HCT116 (cell line): ENCODE measurements around the gene MT4. TPM values are rescaled to one million over a fixed set of nuclear protein-coding genes. Genes with fewer than 3 reads are reported as not detected.

Source experiments
- ATAC-seq: fragments of 200-7000 bp; cut with Tn5 transposase; 2 replicates; pipeline ENCODE4 v1.9.1; 2020; ENCODE audit warnings: mild to moderate bottlenecking, moderate library complexity
- BruUV-seq: library from RNA; stranded (reverse); fragments of 400-500 nt; replicated peaks from 2 replicates; lab custom pipeline; 2021; lab: Mats Ljungman, UMichigan
- CTCF ChIA-PET: fragments of 300-600 bp; sonication (Branson Sonifier 250); formaldehyde crosslinking; loops from one replicate; lab custom pipeline; 2021; ENCODE audit warnings: antibody characterized with exemption; lab: Charles Lee
- POLR2A ChIA-PET: fragments of 300-600, 350-600 bp; sonication (Branson Sonifier 250); formaldehyde crosslinking; loops from one replicate; lab custom pipeline; 2021; ENCODE audit warnings: antibody characterized with exemption; lab: Charles Lee
- RAD21 ChIA-PET, 2 experiments: fragments of 300-600 bp; sonication (Branson Sonifier 250); formaldehyde crosslinking; loops; one replicate each; lab custom pipeline; 2023; ENCODE audit warnings: low total read pairs in 2 of 2; ENCODE audit not compliant: uncharacterized antibody in 2 of 2, unreplicated experiment in 2 of 2, low non-redundant PET in 1 of 2; lab: Charles Lee
- DNase-seq: peaks from one replicate; pipeline ENCODE4 v3.0.0-alpha.2; 2010; ENCODE audit warnings: low read depth, low spot score
- H2AFZ ChIP-seq: fragments of 200-600 bp; shearing (Covaris generic), sonication (generic); 2 replicates; pipeline ENCODE4 v1.6.1; 2017; ENCODE audit warnings: low read depth, mixed run types, mixed read lengths, antibody characterized with exemption, low read length; ENCODE audit not compliant: poor library complexity, severe bottlenecking
- H3K27ac ChIP-seq: 2 replicates; pipeline ENCODE4 v1.5.1; 2012; ENCODE audit warnings: low read depth, low read length
- H3K27me3 ChIP-seq: fragments of 200-600 bp; sonication (generic); 2 replicates; pipeline ENCODE4 v1.6.1; 2016; ENCODE audit warnings: mixed run types, low read length, mixed read lengths; ENCODE audit not compliant: insufficient read depth
- H3K36me3 ChIP-seq, 2 experiments: fragments of 200-500 bp in 1 of 2; fragments of 200-600 bp in 1 of 2; sonication (Bioruptor generic) in 1 of 2; sonication (generic) in 1 of 2; 2 replicates each; pipeline versions ENCODE4 v1.5.1 to v1.6.1; 2014 to 2016; ENCODE audit warnings: low read length in 2 of 2, inconsistent platforms in 1 of 2, mixed read lengths in 1 of 2, mixed run types in 1 of 2; ENCODE audit not compliant: insufficient read depth in 2 of 2, control insufficient read depth in 1 of 2
- H3K4me1 ChIP-seq, 2 experiments: fragments of 200-600 bp in 1 of 2; sonication (generic) in 1 of 2; 2 replicates each; pipeline versions ENCODE4 v1.5.1 to v1.6.1; 2012 to 2017; ENCODE audit warnings: low read length in 2 of 2, inconsistent platforms in 1 of 2, mild to moderate bottlenecking in 1 of 2, mixed read lengths in 1 of 2, mixed run types in 1 of 2, moderate library complexity in 1 of 2; ENCODE audit not compliant: insufficient read depth in 2 of 2, control insufficient read depth in 1 of 2
- H3K4me2 ChIP-seq: fragments of 200-600 bp; sonication (generic); 2 replicates; pipeline ENCODE4 v1.6.1; 2017; ENCODE audit warnings: mixed run types, low read length, mixed read lengths
- H3K4me3 ChIP-seq, 2 experiments: fragments of 200-600 bp in 1 of 2; sonication (generic) in 1 of 2; replicated peaks in 1 of 2; 2 replicates each; pipeline ENCODE4 v1.5.1; 2011 to 2016; ENCODE audit warnings: low read length in 2 of 2, control low read depth in 1 of 2, low read depth in 1 of 2, mild to moderate bottlenecking in 1 of 2, mixed read lengths in 1 of 2, mixed run types in 1 of 2
- H3K79me2 ChIP-seq: fragments of 200-600 bp; sonication (generic); 2 replicates; pipeline ENCODE4 v1.6.1; 2017; ENCODE audit warnings: mild to moderate bottlenecking, mixed run types, low read length, moderate library complexity, mixed read lengths; ENCODE audit not compliant: insufficient read depth
- H3K9ac ChIP-seq: fragments of 200-600 bp; sonication (generic); 2 replicates; pipeline ENCODE4 v1.6.1; 2016; ENCODE audit warnings: low read length, mixed read lengths
- H3K9me2 ChIP-seq: fragments of 200-600 bp; sonication (generic), shearing (Covaris generic); 2 replicates; pipeline ENCODE4 v1.6.1; 2017; ENCODE audit warnings: mixed run types, mild to moderate bottlenecking, moderate library complexity; ENCODE audit not compliant: insufficient read depth
- H3K9me3 ChIP-seq, 2 experiments: fragments of 200-500 bp in 1 of 2; fragments of 200-600 bp in 1 of 2; sonication (Bioruptor generic) in 1 of 2; sonication (generic) in 1 of 2; 2 replicates each; pipeline ENCODE4 v1.6.1; 2014 to 2017; ENCODE audit warnings: low read length in 2 of 2, mixed read lengths in 2 of 2, inconsistent platforms in 1 of 2, low read depth in 1 of 2, mild to moderate bottlenecking in 1 of 2, mixed run types in 1 of 2, moderate library complexity in 1 of 2; ENCODE audit not compliant: control insufficient read depth in 1 of 2, insufficient read depth in 1 of 2
- H4K20me1 ChIP-seq: fragments of 200-600 bp; sonication (generic), shearing (Covaris generic); 2 replicates; pipeline ENCODE4 v1.6.1; 2017; ENCODE audit warnings: mixed run types, mild to moderate bottlenecking, moderate library complexity; ENCODE audit not compliant: insufficient read depth
- ATF3 ChIP-seq: IDR thresholded peaks from 2 replicates; pipeline ENCODE4 v1.6.1; 2012
- CBX3 ChIP-seq: IDR thresholded peaks from 2 replicates; pipeline ENCODE4 v1.6.1; 2012; ENCODE audit warnings: low read depth
- CEBPB ChIP-seq: IDR thresholded peaks from 2 replicates; pipeline ENCODE4 v1.6.1; 2012; ENCODE audit warnings: low read depth
- CTCF ChIP-seq, 3 experiments: fragments of 200-600 bp in 1 of 3; sonication (generic) in 1 of 3; IDR thresholded peaks in 2 of 3; conservative IDR thresholded peaks in 1 of 3; 2 replicates each; pipeline ENCODE4 v1.5.1; 2012 to 2017; ENCODE audit warnings: low read depth in 2 of 3, low read length in 2 of 3, antibody characterized with exemption in 1 of 3, borderline replicate concordance in 1 of 3, control low read depth in 1 of 3, mild to moderate bottlenecking in 1 of 3, mixed read lengths in 1 of 3, mixed run types in 1 of 3, moderate library complexity in 1 of 3; ENCODE audit not compliant: insufficient read depth in 1 of 3
- EGR1 ChIP-seq: IDR thresholded peaks from 2 replicates; pipeline ENCODE4 v1.6.1; 2012; ENCODE audit warnings: low read depth
- ELF1 ChIP-seq: IDR thresholded peaks from 2 replicates; pipeline ENCODE4 v1.6.1; 2012; ENCODE audit warnings: low read depth, borderline replicate concordance
- EZH2 ChIP-seq: fragments of 200-600 bp; sonication (generic); IDR thresholded peaks from 2 replicates; pipeline ENCODE4 v1.6.1; 2017; ENCODE audit warnings: antibody characterized with exemption, mixed run types
- JUND ChIP-seq: IDR thresholded peaks from 2 replicates; pipeline ENCODE4 v1.6.1; 2012
- MAX ChIP-seq: IDR thresholded peaks from 2 replicates; pipeline ENCODE4 v1.6.1; 2012
- POLR2A ChIP-seq: IDR thresholded peaks from 2 replicates; pipeline ENCODE4 v1.7.0; 2011; ENCODE audit warnings: borderline replicate concordance; ENCODE audit not compliant: insufficient read depth, insufficient read length; ENCODE audit errors: extremely low read depth
- RAD21 ChIP-seq: IDR thresholded peaks from 2 replicates; pipeline ENCODE4 v1.6.1; 2012; ENCODE audit warnings: low read depth, mild to moderate bottlenecking
- REST ChIP-seq: IDR thresholded peaks from 2 replicates; pipeline ENCODE4 v1.6.1; 2012; ENCODE audit warnings: low read depth
- SIN3A ChIP-seq: IDR thresholded peaks from 2 replicates; pipeline ENCODE4 v1.6.1; 2012; ENCODE audit warnings: low read depth
- SP1 ChIP-seq: IDR thresholded peaks from 2 replicates; pipeline ENCODE4 v1.6.1; 2012; ENCODE audit warnings: low read depth
- SRF ChIP-seq: IDR thresholded peaks from 2 replicates; pipeline ENCODE4 v1.6.1; 2012; ENCODE audit warnings: low read depth
- TCF7L2 ChIP-seq: IDR thresholded peaks from 2 replicates; pipeline ENCODE4 v1.7.0; 2011; ENCODE audit warnings: borderline replicate concordance, inconsistent platforms; ENCODE audit not compliant: insufficient read depth, insufficient read length; ENCODE audit errors: extremely low read depth
- YY1 ChIP-seq: IDR thresholded peaks from 2 replicates; pipeline ENCODE4 v1.6.1; 2011; ENCODE audit warnings: low read length, low read depth, moderate library complexity, mild to moderate bottlenecking; ENCODE audit not compliant: insufficient replicate concordance; ENCODE audit errors: extremely low read depth
- ZFX ChIP-seq: fragments of 450-650 bp; IDR thresholded peaks from 2 replicates; pipeline ENCODE4 v1.6.1; 2017
- ZNF274 ChIP-seq: fragments of 200-500 bp; sonication (Bioruptor generic); IDR thresholded peaks from 2 replicates; pipeline ENCODE4 v1.6.1; 2014; ENCODE audit warnings: mild to moderate bottlenecking, low read depth, low read length, inconsistent platforms
- intact Hi-C: fragments of 100-400 bp; cut with micrococcal nuclease; formaldehyde crosslinking; loops from 2 replicates; pipeline ENCODE4 v1.10.0; 2022
- total RNA-seq: library from RNA; stranded (reverse); gene quantifications from one replicate; pipeline ENCODE4 v1.2.1, GENCODE V29; 2021; ENCODE audit not compliant: unreplicated experiment

The MT4 gene
- total RNA-seq, 1 experiment from 2014 or later = not detected

GRCh38 chr16:56583351-56584168 is 18.7 kb downstream of the MT4 start:
- intact Hi-C loops = no loop called here
- DNase-seq = no peak
- Histone ChIP-seq H3K9me2 (no peaks in the 10 kb centered on the region), H3K9ac (no peak overlapping the region), H3K36me3 (no peaks in the 10 kb centered on the region), H3K79me2 (no peaks in the 10 kb centered on the region), H3K4me2 (no peak overlapping the region), H3K27me3 (0 out of 2 replicates have a peak, but pooled peaks cover 3% of the 10 kb centered on the region), H3K27ac (no peak overlapping the region), H3K4me3 (no peak overlapping the region), H3K4me1 (no peaks in the 10 kb centered on the region), H2AFZ (no peak overlapping the region), H3K9me3 (no peaks in the 10 kb centered on the region), H4K20me1 (no peaks in the 10 kb centered on the region)
- ATAC-seq = no peak
- ChIA-PET POLR2A (no interaction called here), RAD21 (no interaction called here), CTCF (no interaction called here)
- no peak for TF ChIP-seq EGR1
- no peak for TF ChIP-seq RAD21
- no peak for TF ChIP-seq SP1
- TF ChIP-seq SIN3A = no peak
- no peak for TF ChIP-seq ZNF274
- TF ChIP-seq REST = no peak
- TF ChIP-seq MAX = no peak
- no peak for TF ChIP-seq CBX3
- no peak for TF ChIP-seq CTCF (IDR thresholded peaks at IDR 0.05 in 2 of 3, conservative IDR thresholded peaks at IDR 0.05 in 1 of 3; ENCODE audit: borderline replicate concordance in 1 of 3, insufficient read depth in 1 of 3, low read depth in 2 of 3, low read length in 2 of 3)
- TF ChIP-seq SRF = no peak
- TF ChIP-seq POLR2A = no peak
- TF ChIP-seq ZFX = no peak
- no peak for TF ChIP-seq TCF7L2
- no peak for TF ChIP-seq EZH2
- no peak for TF ChIP-seq JUND
- TF ChIP-seq CEBPB = no peak
- TF ChIP-seq ELF1 = no peak
- TF ChIP-seq YY1 = no peak
- TF ChIP-seq ATF3 = no peak
- no TSS peak for BruUV-seq
